GM23338 (cell line): ENCODE results near the gene ADAMTS17. TPM values are rescaled to one million over a fixed set of nuclear protein-coding genes. Genes with fewer than 3 reads are reported as not detected.

Experiments used
- ATAC-seq: fragments of 200-7000 bp; cut with Tn5 transposase; 3 replicates; pipeline ENCODE4 v1.9.1; 2020
- DNase-seq: peaks from one replicate; pipeline ENCODE4 v3.0.0-alpha.2; 2015; ENCODE audit warnings: low spot score
- H2AFZ ChIP-seq: fragments of 200-600 bp; sonication (generic); 2 replicates; pipeline ENCODE4 v1.8.0; 2016; ENCODE audit warnings: antibody characterized with exemption, mild to moderate bottlenecking, moderate library complexity
- H3F3A ChIP-seq: fragments of 200-600 bp; sonication (generic); replicated peaks from 2 replicates; pipeline ENCODE4 v1.8.0; 2017; ENCODE audit warnings: antibody characterized with exemption, mixed run types, low read depth
- H3K27ac ChIP-seq: fragments of 200-600 bp; sonication (generic); 2 replicates; pipeline ENCODE4 v1.6.1; 2016; ENCODE audit warnings: low read depth
- H3K27me3 ChIP-seq: fragments of 200-600 bp; sonication (generic); 2 replicates; pipeline ENCODE4 v1.8.0; 2016; ENCODE audit warnings: mild to moderate bottlenecking, mixed run types, moderate library complexity; ENCODE audit not compliant: insufficient read depth
- H3K36me3 ChIP-seq: fragments of 200-600 bp; sonication (generic); 2 replicates; pipeline ENCODE4 v1.8.0; 2016; ENCODE audit warnings: mild to moderate bottlenecking; ENCODE audit not compliant: insufficient read depth
- H3K4me1 ChIP-seq: fragments of 200-600 bp; sonication (generic); 2 replicates; pipeline ENCODE4 v1.8.0; 2016; ENCODE audit warnings: mild to moderate bottlenecking, moderate library complexity; ENCODE audit not compliant: insufficient read depth
- H3K4me2 ChIP-seq: fragments of 200-600 bp; sonication (generic); 2 replicates; pipeline ENCODE4 v1.7.1; 2017; ENCODE audit warnings: mixed run types
- H3K4me3 ChIP-seq: fragments of 200-600 bp; sonication (generic); 2 replicates; pipeline ENCODE4 v1.6.1; 2016; ENCODE audit warnings: mixed run types
- H3K79me2 ChIP-seq: fragments of 200-600 bp; sonication (generic); replicated peaks from 2 replicates; pipeline ENCODE4 v1.8.0; 2017; ENCODE audit warnings: mild to moderate bottlenecking; ENCODE audit not compliant: insufficient read depth
- H3K9me2 ChIP-seq: fragments of 200-600 bp; sonication (generic); 2 replicates; pipeline ENCODE4 v1.8.0; 2017; ENCODE audit not compliant: insufficient read depth
- H4K20me1 ChIP-seq: fragments of 200-600 bp; sonication (generic); replicated peaks from 2 replicates; pipeline ENCODE4 v1.8.0; 2017; ENCODE audit warnings: mild to moderate bottlenecking; ENCODE audit not compliant: insufficient read depth
- H3K27ac Mint-ChIP-seq: 2 replicates; pipeline ENCODE4 v1.8.0; 2020; ENCODE audit warnings: inconsistent platforms, mild to moderate bottlenecking, moderate library complexity, mixed read lengths
- H3K27me3 Mint-ChIP-seq: 3 replicates; pipeline ENCODE4 v1.8.0; 2022; ENCODE audit warnings: low read depth, mild to moderate bottlenecking, moderate library complexity, mixed read lengths, inconsistent platforms; ENCODE audit not compliant: insufficient read depth, poor library complexity
- H3K36me3 Mint-ChIP-seq: 3 replicates; pipeline ENCODE4 v1.8.0; 2021; ENCODE audit warnings: low read depth, mild to moderate bottlenecking, inconsistent platforms, moderate library complexity, mixed read lengths
- H3K4me1 Mint-ChIP-seq: 3 replicates; pipeline ENCODE4 v1.8.0; 2020; ENCODE audit warnings: mild to moderate bottlenecking, inconsistent platforms, mixed read lengths
- H3K4me3 Mint-ChIP-seq: 3 replicates; pipeline ENCODE4 v1.8.0; 2021; ENCODE audit warnings: moderate library complexity, mild to moderate bottlenecking, inconsistent platforms, mixed read lengths
- H3K9me3 Mint-ChIP-seq: 3 replicates; pipeline ENCODE4 v1.8.0; 2020; ENCODE audit warnings: moderate library complexity, mild to moderate bottlenecking, inconsistent platforms, mixed read lengths
- CREB1 ChIP-seq: fragments of 250-450 bp; sonication (Bioruptor Pico); IDR thresholded peaks from 2 replicates; pipeline ENCODE4 v1.5.0; 2020; ENCODE audit warnings: low read depth, mild to moderate bottlenecking, moderate library complexity
- EZH2 ChIP-seq: fragments of 200-600 bp; sonication (generic); IDR thresholded peaks from one replicate; pipeline ENCODE4 v1.8.0; 2017; ENCODE audit warnings: antibody characterized with exemption, mild to moderate bottlenecking, low read depth; ENCODE audit not compliant: unreplicated experiment
- EZH2phosphoT487 ChIP-seq: fragments of 200-600 bp; sonication (generic); IDR thresholded peaks from one replicate; pipeline ENCODE4 v1.8.1; 2018; ENCODE audit warnings: antibody characterized with exemption; ENCODE audit not compliant: unreplicated experiment
- JUNB ChIP-seq: IDR thresholded peaks from one replicate; pipeline ENCODE4 v1.6.1; 2016; ENCODE audit warnings: antibody characterized with exemption; ENCODE audit not compliant: unreplicated experiment
- NANOG ChIP-seq: IDR thresholded peaks from 2 replicates; pipeline ENCODE4 v1.6.1; 2016; ENCODE audit warnings: antibody characterized with exemption, borderline replicate concordance
- POLR2AphosphoS5 ChIP-seq: IDR thresholded peaks from 2 replicates; pipeline ENCODE4 v1.6.1; 2016; ENCODE audit warnings: antibody characterized with exemption, low read depth
- STAT1 ChIP-seq: IDR thresholded peaks from one replicate; pipeline ENCODE4 v1.6.1; 2016; ENCODE audit warnings: antibody characterized with exemption; ENCODE audit not compliant: unreplicated experiment
- ZNF114 ChIP-seq: fragments of 250-450 bp; sonication (Bioruptor Pico); IDR thresholded peaks from 2 replicates; pipeline ENCODE4 v1.5.0; 2020; ENCODE audit warnings: mild to moderate bottlenecking, moderate library complexity
- ZNF331 ChIP-seq: fragments of 250-450 bp; sonication (Bioruptor Pico); IDR thresholded peaks from 2 replicates; pipeline ENCODE4 v1.5.0; 2020; ENCODE audit warnings: low read depth, mild to moderate bottlenecking, moderate library complexity
- polyA plus RNA-seq: library from polyadenylated mRNA; unstranded; fragments of >200 nt; fragmentation: Nextera tagmentation; extraction: Ambion mirVana; gene quantifications from 2 replicates; pipeline ENCODE4 v1.2.1, GENCODE V29; 2016
- total RNA-seq: library from RNA; depleted of rRNA; stranded (reverse); fragments of >200 nt; shearing (Covaris generic); gene quantifications from 2 replicates; pipeline ENCODE4 v1.2.3, GENCODE V29; 2014
- TF ChIP-seq, protein P1 (sequence below): fragments of 250-450 bp; sonication (Bioruptor Pico); IDR thresholded peaks from 2 replicates; pipeline ENCODE4 v1.5.0; 2020; ENCODE audit warnings: mild to moderate bottlenecking, moderate library complexity
- TF ChIP-seq, protein P2 (sequence below): IDR thresholded peaks from 2 replicates; pipeline ENCODE4 v1.6.1; 2016; ENCODE audit warnings: antibody characterized with exemption
- TF ChIP-seq, protein P3 (sequence below), 2 experiments: fragments of 200-600 bp in 1 of 2; sonication (generic) in 1 of 2; conservative IDR thresholded peaks; 2 replicates each; pipeline versions ENCODE4 v1.5.1 to v1.6.1; 2016 to 2017; ENCODE audit warnings: antibody characterized with exemption in 2 of 2, low read depth in 2 of 2, mild to moderate bottlenecking in 2 of 2, moderate library complexity in 1 of 2
- TF ChIP-seq, protein P4 (sequence below): IDR thresholded peaks from one replicate; pipeline ENCODE4 v1.6.1; 2018; ENCODE audit warnings: antibody characterized with exemption; ENCODE audit not compliant: unreplicated experiment

Gene ADAMTS17
- total and polyA plus RNA-seq, 2 experiments from 2014 or later: 0.60 to 3.8 TPM

DNA sequence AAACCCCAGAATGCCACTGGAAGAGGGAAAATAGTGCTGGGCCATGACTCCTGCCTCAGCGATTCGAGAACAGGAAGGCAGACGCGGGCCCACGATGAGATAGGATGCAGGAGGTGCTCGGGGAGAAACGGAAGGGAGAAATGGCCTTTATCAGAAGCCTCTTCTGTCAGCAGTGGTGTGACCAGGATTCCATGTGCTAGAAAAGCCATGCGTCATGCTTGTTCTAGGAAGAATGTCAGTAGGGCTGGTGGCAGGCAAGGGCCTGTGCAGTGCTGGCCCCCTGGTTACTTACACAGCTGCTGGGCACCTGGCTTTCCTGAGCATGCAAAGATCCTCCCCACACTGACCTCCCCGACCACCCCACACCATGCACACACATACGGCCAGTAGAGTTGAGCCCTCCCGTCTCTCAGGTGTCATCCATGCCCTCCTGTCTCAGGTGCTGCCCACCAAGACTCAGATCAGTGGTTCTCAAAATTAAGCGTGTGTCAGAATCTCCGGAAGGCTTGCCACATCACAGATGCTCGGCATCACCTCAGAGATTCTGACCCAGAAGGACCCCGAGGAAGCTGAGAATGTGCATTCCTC lies 106.7 kb downstream of the ADAMTS17 start:
- no peaks in the 10 kb centered on the region for H4K20me1 ChIP-seq
- no peaks in the 10 kb centered on the region for H3F3A ChIP-seq
- no peak overlapping the region for H3K4me2 ChIP-seq
- H3K27ac Mint-ChIP-seq: no peak overlapping the region
- TF ChIP-seq EZH2phosphoT487: no peak
- TF ChIP-seq ZNF114 (CRISPR knock-in tag): no peak
- TF ChIP-seq, protein P1, sequence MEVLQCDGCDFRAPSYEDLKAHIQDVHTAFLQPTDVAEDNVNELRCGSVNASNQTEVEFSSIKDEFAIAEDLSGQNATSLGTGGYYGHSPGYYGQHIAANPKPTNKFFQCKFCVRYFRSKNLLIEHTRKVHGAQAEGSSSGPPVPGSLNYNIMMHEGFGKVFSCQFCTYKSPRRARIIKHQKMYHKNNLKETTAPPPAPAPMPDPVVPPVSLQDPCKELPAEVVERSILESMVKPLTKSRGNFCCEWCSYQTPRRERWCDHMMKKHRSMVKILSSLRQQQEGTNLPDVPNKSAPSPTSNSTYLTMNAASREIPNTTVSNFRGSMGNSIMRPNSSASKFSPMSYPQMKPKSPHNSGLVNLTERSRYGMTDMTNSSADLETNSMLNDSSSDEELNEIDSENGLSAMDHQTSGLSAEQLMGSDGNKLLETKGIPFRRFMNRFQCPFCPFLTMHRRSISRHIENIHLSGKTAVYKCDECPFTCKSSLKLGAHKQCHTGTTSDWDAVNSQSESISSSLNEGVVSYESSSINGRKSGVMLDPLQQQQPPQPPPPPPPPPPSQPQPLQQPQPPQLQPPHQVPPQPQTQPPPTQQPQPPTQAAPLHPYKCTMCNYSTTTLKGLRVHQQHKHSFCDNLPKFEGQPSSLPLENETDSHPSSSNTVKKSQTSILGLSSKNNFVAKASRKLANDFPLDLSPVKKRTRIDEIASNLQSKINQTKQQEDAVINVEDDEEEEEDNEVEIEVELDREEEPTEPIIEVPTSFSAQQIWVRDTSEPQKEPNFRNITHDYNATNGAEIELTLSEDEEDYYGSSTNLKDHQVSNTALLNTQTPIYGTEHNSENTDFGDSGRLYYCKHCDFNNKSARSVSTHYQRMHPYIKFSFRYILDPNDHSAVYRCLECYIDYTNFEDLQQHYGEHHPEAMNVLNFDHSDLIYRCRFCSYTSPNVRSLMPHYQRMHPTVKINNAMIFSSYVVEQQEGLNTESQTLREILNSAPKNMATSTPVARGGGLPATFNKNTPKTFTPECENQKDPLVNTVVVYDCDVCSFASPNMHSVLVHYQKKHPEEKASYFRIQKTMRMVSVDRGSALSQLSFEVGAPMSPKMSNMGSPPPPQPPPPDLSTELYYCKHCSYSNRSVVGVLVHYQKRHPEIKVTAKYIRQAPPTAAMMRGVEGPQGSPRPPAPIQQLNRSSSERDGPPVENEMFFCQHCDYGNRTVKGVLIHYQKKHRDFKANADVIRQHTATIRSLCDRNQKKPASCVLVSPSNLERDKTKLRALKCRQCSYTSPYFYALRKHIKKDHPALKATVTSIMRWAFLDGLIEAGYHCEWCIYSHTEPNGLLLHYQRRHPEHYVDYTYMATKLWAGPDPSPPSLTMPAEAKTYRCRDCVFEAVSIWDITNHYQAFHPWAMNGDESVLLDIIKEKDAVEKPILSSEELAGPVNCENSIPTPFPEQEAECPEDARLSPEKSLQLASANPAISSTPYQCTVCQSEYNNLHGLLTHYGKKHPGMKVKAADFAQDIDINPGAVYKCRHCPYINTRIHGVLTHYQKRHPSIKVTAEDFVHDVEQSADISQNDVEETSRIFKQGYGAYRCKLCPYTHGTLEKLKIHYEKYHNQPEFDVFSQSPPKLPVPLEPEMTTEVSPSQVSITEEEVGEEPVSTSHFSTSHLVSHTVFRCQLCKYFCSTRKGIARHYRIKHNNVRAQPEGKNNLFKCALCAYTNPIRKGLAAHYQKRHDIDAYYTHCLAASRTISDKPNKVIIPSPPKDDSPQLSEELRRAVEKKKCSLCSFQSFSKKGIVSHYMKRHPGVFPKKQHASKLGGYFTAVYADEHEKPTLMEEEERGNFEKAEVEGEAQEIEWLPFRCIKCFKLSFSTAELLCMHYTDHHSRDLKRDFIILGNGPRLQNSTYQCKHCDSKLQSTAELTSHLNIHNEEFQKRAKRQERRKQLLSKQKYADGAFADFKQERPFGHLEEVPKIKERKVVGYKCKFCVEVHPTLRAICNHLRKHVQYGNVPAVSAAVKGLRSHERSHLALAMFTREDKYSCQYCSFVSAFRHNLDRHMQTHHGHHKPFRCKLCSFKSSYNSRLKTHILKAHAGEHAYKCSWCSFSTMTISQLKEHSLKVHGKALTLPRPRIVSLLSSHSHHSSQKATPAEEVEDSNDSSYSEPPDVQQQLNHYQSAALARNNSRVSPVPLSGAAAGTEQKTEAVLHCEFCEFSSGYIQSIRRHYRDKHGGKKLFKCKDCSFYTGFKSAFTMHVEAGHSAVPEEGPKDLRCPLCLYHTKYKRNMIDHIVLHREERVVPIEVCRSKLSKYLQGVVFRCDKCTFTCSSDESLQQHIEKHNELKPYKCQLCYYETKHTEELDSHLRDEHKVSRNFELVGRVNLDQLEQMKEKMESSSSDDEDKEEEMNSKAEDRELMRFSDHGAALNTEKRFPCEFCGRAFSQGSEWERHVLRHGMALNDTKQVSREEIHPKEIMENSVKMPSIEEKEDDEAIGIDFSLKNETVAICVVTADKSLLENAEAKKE (CRISPR knock-in tag): no peak
- no peak for TF ChIP-seq JUNB
- no peak for TF ChIP-seq POLR2AphosphoS5
- TF ChIP-seq, protein P2, sequence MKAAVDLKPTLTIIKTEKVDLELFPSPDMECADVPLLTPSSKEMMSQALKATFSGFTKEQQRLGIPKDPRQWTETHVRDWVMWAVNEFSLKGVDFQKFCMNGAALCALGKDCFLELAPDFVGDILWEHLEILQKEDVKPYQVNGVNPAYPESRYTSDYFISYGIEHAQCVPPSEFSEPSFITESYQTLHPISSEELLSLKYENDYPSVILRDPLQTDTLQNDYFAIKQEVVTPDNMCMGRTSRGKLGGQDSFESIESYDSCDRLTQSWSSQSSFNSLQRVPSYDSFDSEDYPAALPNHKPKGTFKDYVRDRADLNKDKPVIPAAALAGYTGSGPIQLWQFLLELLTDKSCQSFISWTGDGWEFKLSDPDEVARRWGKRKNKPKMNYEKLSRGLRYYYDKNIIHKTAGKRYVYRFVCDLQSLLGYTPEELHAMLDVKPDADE: no peak
- TF ChIP-seq, protein P3, sequence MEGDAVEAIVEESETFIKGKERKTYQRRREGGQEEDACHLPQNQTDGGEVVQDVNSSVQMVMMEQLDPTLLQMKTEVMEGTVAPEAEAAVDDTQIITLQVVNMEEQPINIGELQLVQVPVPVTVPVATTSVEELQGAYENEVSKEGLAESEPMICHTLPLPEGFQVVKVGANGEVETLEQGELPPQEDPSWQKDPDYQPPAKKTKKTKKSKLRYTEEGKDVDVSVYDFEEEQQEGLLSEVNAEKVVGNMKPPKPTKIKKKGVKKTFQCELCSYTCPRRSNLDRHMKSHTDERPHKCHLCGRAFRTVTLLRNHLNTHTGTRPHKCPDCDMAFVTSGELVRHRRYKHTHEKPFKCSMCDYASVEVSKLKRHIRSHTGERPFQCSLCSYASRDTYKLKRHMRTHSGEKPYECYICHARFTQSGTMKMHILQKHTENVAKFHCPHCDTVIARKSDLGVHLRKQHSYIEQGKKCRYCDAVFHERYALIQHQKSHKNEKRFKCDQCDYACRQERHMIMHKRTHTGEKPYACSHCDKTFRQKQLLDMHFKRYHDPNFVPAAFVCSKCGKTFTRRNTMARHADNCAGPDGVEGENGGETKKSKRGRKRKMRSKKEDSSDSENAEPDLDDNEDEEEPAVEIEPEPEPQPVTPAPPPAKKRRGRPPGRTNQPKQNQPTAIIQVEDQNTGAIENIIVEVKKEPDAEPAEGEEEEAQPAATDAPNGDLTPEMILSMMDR (conservative IDR thresholded peaks at IDR 0.05; ENCODE audit: low read depth in 2 of 2): no peak
- no peak for TF ChIP-seq STAT1
- no peak for TF ChIP-seq CREB1 (CRISPR knock-in tag)
- TF ChIP-seq ZNF331 (CRISPR knock-in tag): no peak
- TF ChIP-seq EZH2: no peak
- no peak for TF ChIP-seq NANOG
- TF ChIP-seq, protein P4, sequence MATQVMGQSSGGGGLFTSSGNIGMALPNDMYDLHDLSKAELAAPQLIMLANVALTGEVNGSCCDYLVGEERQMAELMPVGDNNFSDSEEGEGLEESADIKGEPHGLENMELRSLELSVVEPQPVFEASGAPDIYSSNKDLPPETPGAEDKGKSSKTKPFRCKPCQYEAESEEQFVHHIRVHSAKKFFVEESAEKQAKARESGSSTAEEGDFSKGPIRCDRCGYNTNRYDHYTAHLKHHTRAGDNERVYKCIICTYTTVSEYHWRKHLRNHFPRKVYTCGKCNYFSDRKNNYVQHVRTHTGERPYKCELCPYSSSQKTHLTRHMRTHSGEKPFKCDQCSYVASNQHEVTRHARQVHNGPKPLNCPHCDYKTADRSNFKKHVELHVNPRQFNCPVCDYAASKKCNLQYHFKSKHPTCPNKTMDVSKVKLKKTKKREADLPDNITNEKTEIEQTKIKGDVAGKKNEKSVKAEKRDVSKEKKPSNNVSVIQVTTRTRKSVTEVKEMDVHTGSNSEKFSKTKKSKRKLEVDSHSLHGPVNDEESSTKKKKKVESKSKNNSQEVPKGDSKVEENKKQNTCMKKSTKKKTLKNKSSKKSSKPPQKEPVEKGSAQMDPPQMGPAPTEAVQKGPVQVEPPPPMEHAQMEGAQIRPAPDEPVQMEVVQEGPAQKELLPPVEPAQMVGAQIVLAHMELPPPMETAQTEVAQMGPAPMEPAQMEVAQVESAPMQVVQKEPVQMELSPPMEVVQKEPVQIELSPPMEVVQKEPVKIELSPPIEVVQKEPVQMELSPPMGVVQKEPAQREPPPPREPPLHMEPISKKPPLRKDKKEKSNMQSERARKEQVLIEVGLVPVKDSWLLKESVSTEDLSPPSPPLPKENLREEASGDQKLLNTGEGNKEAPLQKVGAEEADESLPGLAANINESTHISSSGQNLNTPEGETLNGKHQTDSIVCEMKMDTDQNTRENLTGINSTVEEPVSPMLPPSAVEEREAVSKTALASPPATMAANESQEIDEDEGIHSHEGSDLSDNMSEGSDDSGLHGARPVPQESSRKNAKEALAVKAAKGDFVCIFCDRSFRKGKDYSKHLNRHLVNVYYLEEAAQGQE: no peak
- no peaks in the 10 kb centered on the region for H3K4me1 ChIP-seq
- H3K36me3 ChIP-seq: no peaks in the 10 kb centered on the region
- H3K79me2 ChIP-seq: no peaks in the 10 kb centered on the region
- no peak for DNase-seq
- no peak overlapping the region for H3K27ac ChIP-seq
- H3K27me3 Mint-ChIP-seq: peaks cover 2% of the 10 kb centered on the region
- no peak for ATAC-seq
- H3K27me3 ChIP-seq: no peaks in the 10 kb centered on the region
- no peak overlapping the region for H3K4me3 Mint-ChIP-seq
- H3K9me2 ChIP-seq: no peaks in the 10 kb centered on the region
- H2AFZ ChIP-seq: no peak overlapping the region; the same call in 1 of the 2 replicates
- no peak overlapping the region for H3K4me3 ChIP-seq
- no peaks in the 10 kb centered on the region for H3K9me3 Mint-ChIP-seq
- no peaks in the 10 kb centered on the region; the same call in 2 of the 3 replicates for H3K36me3 Mint-ChIP-seq
- no peaks in the 10 kb centered on the region for H3K4me1 Mint-ChIP-seq
